Measurements from ENCODE around the gene TACC2. TPM values are rescaled to one million over a fixed set of nuclear protein-coding genes. Genes with fewer than 3 reads are reported as not detected.

The TACC2 gene
- total RNA-seq, 1 experiment from 2014 or later = 24.4 TPM

GRCh38 chr10:122182308-122182707 lies 193.3 kb downstream of the TACC2 start:
- Mint-ChIP-seq H3K9me3 (ENCODE audit: low read depth, unreplicated experiment) (no peaks in the 10 kb centered on the region), H3K4me1 (ENCODE audit: low read depth, unreplicated experiment) (peaks cover 8% of the 10 kb centered on the region), H3K36me3 (ENCODE audit: insufficient read depth, unreplicated experiment) (peaks cover 5% of the 10 kb centered on the region), H3K27me3 (ENCODE audit: unreplicated experiment) (no peaks in the 10 kb centered on the region), H3K4me3 (ENCODE audit: low read depth, unreplicated experiment) (no peak overlapping the region), H3K27ac (ENCODE audit: unreplicated experiment) (no peak overlapping the region)
- CTCF ChIA-PET = no interaction called here
- no peak for DNase-seq
- BruUV-seq (replicated peaks) = no TSS peak
- TF ChIP-seq CTCF (IDR thresholded peaks at IDR 0.05; ENCODE audit: unreplicated experiment) = no peak
- intact Hi-C loops (cut with micrococcal nuclease; ENCODE audit: unreplicated experiment) = no loop called here

- Mint-ChIP-seq H3K4me3 (ENCODE audit: low read depth, unreplicated experiment) (no peak overlapping the region), H3K9me3 (ENCODE audit: low read depth, unreplicated experiment) (no peaks in the 10 kb centered on the region), H3K4me1 (ENCODE audit: low read depth, unreplicated experiment) (peaks cover 8% of the 10 kb centered on the region), H3K27ac (ENCODE audit: unreplicated experiment) (no peak overlapping the region), H3K27me3 (ENCODE audit: unreplicated experiment) (no peaks in the 10 kb centered on the region), H3K36me3 (ENCODE audit: insufficient read depth, unreplicated experiment) (peaks cover 5% of the 10 kb centered on the region)
- DNase-seq = no peak
- CTCF ChIA-PET = no interaction called here
- no TSS peak for BruUV-seq (replicated peaks)
- intact Hi-C loops (cut with micrococcal nuclease; ENCODE audit: unreplicated experiment) = no loop called here
- no peak for TF ChIP-seq CTCF (IDR thresholded peaks at IDR 0.05; ENCODE audit: unreplicated experiment)
Measured at GRCh38 chr10:122184254-122184653, 195.3 kb downstream of the TACC2 start.

GRCh38 chr10:122185643-122186042 lies 196.7 kb downstream of the TACC2 start:
- Mint-ChIP-seq H3K27me3 (ENCODE audit: unreplicated experiment) (no peaks in the 10 kb centered on the region), H3K9me3 (ENCODE audit: low read depth, unreplicated experiment) (no peaks in the 10 kb centered on the region), H3K27ac (ENCODE audit: unreplicated experiment) (no peak overlapping the region), H3K4me3 (ENCODE audit: low read depth, unreplicated experiment) (no peak overlapping the region), H3K36me3 (ENCODE audit: insufficient read depth, unreplicated experiment) (no peaks in the 10 kb centered on the region), H3K4me1 (ENCODE audit: low read depth, unreplicated experiment) (peaks cover 8% of the 10 kb centered on the region)
- intact Hi-C loops (cut with micrococcal nuclease; ENCODE audit: unreplicated experiment) = no loop called here
- no peak for TF ChIP-seq CTCF (IDR thresholded peaks at IDR 0.05; ENCODE audit: unreplicated experiment)
- no peak for DNase-seq
- BruUV-seq (replicated peaks) = no TSS peak
- CTCF ChIA-PET = no interaction called here

- H3K4me3 Mint-ChIP-seq (ENCODE audit: low read depth, unreplicated experiment) = no peak overlapping the region
- no peaks in the 10 kb centered on the region for H3K27me3 Mint-ChIP-seq (ENCODE audit: unreplicated experiment)
- no peak overlapping the region for H3K27ac Mint-ChIP-seq (ENCODE audit: unreplicated experiment)
- no peak for TF ChIP-seq CTCF (IDR thresholded peaks at IDR 0.05; ENCODE audit: unreplicated experiment)
- H3K4me1 Mint-ChIP-seq (ENCODE audit: low read depth, unreplicated experiment) = peaks cover 8% of the 10 kb centered on the region
- intact Hi-C loops (cut with micrococcal nuclease; ENCODE audit: unreplicated experiment) = no loop called here
- H3K9me3 Mint-ChIP-seq (ENCODE audit: low read depth, unreplicated experiment) = no peaks in the 10 kb centered on the region
- no peaks in the 10 kb centered on the region for H3K36me3 Mint-ChIP-seq (ENCODE audit: insufficient read depth, unreplicated experiment)
- CTCF ChIA-PET = no interaction called here
- BruUV-seq (replicated peaks) = no TSS peak
- no peak for DNase-seq
Measured at GRCh38 chr10:122186816-122187810, 198.2 kb downstream of the TACC2 start.
